NB4 (cell line): ENCODE results near the gene BAZ2B.

Experiments used
- DNase-seq: peaks from one replicate; pipeline ENCODE4 v3.0.0; 2010; ENCODE audit warnings: low read depth
- H3K4me3 ChIP-seq: one replicate; pipeline ENCODE4 v1.5.1; 2011; ENCODE audit warnings: mild to moderate bottlenecking, low read depth, low read length, moderate library complexity
- CTCF ChIP-seq: IDR thresholded peaks from one replicate; pipeline ENCODE4 v1.5.1; 2012; ENCODE audit warnings: low read depth, low read length
- MAX ChIP-seq: IDR thresholded peaks from 2 replicates; pipeline ENCODE4 v1.6.1; 2011; ENCODE audit warnings: low read depth, low read length
- MYC ChIP-seq: IDR thresholded peaks from 2 replicates; pipeline ENCODE4 v1.6.1; 2011; ENCODE audit warnings: low read depth, low read length
- POLR2A ChIP-seq: IDR thresholded peaks from 2 replicates; pipeline ENCODE4 v1.6.1; 2011; ENCODE audit warnings: mild to moderate bottlenecking; ENCODE audit not compliant: insufficient read length; ENCODE audit errors: extremely low read depth

Gene BAZ2B

GRCh38 chr2:159561786-159562185 is 54.6 kb downstream of the BAZ2B start:
- no peak overlapping the region for H3K4me3 ChIP-seq
- DNase-seq: no peak
- no peak for TF ChIP-seq POLR2A
- no peak for TF ChIP-seq MAX
- TF ChIP-seq MYC: no peak
- TF ChIP-seq CTCF: no peak

- no peak overlapping the region for H3K4me3 ChIP-seq
- TF ChIP-seq CTCF (no peak), POLR2A (no peak), MAX (no peak), MYC (no peak)
- no peak for DNase-seq
These were observed 55.1 kb downstream of the BAZ2B start for GRCh38 chr2:159561242-159561641.

GRCh38 chr2:159559034-159559433 is 57.3 kb downstream of the BAZ2B start:
- TF ChIP-seq CTCF: no peak
- DNase-seq: no peak
- H3K4me3 ChIP-seq: no peak overlapping the region

- no peak for DNase-seq
- H3K4me3 ChIP-seq: no peak overlapping the region
- no peak for TF ChIP-seq CTCF
These were observed 57.9 kb downstream of the BAZ2B start for GRCh38 chr2:159558479-159558878.

GRCh38 chr2:159557437-159558034 is 58.8 kb downstream of the BAZ2B start:
- DNase-seq: peak; percentile 20
- TF ChIP-seq CTCF (peak; percentile 6), MAX (no peak)

GRCh38 chr2:159555651-159556392 is 60.5 kb downstream of the BAZ2B start:
- peak; percentile 74 for DNase-seq
- H3K4me3 ChIP-seq: no peak overlapping the region
- no peak for TF ChIP-seq MYC
- no peak for TF ChIP-seq MAX
- no peak for TF ChIP-seq CTCF
- TF ChIP-seq POLR2A: no peak

More at GRCh38 chr2:159557437-159558034, 58.8 kb downstream of the BAZ2B start:
- no peak overlapping the region for H3K4me3 ChIP-seq
